Spleen (tissue), 11 donors: ENCODE data around the gene XYLT1. TPM values are rescaled to one million over a fixed set of nuclear protein-coding genes. Genes with fewer than 3 reads are reported as not detected.
A peak's percentile ranks its signal among the peaks of the same experiment; 100 is the strongest.

Source experiments
- DNase-seq: peaks from one replicate; pipeline ENCODE4 v3.0.0-alpha.2; 2020
- H3K27ac ChIP-seq, 8 donors: fragments of 200-600 bp; sonication (generic) in 7 of 8; 1 replicate in 4 of 8; 2 replicates in 4 of 8; pipeline versions ENCODE4 v1.5.0 to v1.8.0; 2016 to 2021; ENCODE audit warnings: inconsistent platforms in 4 of 8, mild to moderate bottlenecking in 4 of 8, moderate library complexity in 1 of 8
- H3K27me3 ChIP-seq, 7 donors: fragments of 200-600 bp; sonication (generic) in 6 of 7; replicated peaks in 1 of 7; 1 replicate in 4 of 7; 2 replicates in 3 of 7; pipeline versions ENCODE4 v1.5.0 to v1.8.0; 2016 to 2021; ENCODE audit warnings: inconsistent platforms in 3 of 7, mild to moderate bottlenecking in 1 of 7
- H3K36me3 ChIP-seq, 6 donors: fragments of 200-600 bp; sonication (generic) in 5 of 6; 1 replicate in 4 of 6; 2 replicates in 2 of 6; pipeline versions ENCODE4 v1.5.0 to v1.8.0; 2016 to 2021; ENCODE audit warnings: inconsistent platforms in 2 of 6
- H3K4me1 ChIP-seq, 6 donors: fragments of 200-600 bp; sonication (generic) in 5 of 6; 1 replicate in 3 of 6; 2 replicates in 3 of 6; pipeline versions ENCODE4 v1.5.0 to v1.8.0; 2016 to 2021; ENCODE audit warnings: inconsistent platforms in 3 of 6
- H3K4me3 ChIP-seq, 8 donors: fragments of 200-600 bp; sonication (generic) in 7 of 8; 1 replicate in 4 of 8; 2 replicates in 4 of 8; pipeline versions ENCODE4 v1.5.0 to v1.8.0; 2016 to 2021; ENCODE audit warnings: inconsistent platforms in 4 of 8, mild to moderate bottlenecking in 4 of 8, moderate library complexity in 2 of 8
- H3K9me3 ChIP-seq, 8 donors: fragments of 200-600 bp; sonication (generic) in 7 of 8; 1 replicate in 4 of 8; 2 replicates in 4 of 8; pipeline versions ENCODE4 v1.5.0 to v1.8.0; 2016 to 2021; ENCODE audit warnings: inconsistent platforms in 4 of 8
- POLR2A ChIP-seq, 3 donors: fragments of 450-650 bp; IDR thresholded peaks; one replicate each; pipeline ENCODE4 v1.5.1; 2017; ENCODE audit warnings: antibody characterized with exemption in 3 of 3, mild to moderate bottlenecking in 1 of 3
- POLR2AphosphoS5 ChIP-seq, 3 donors: sonication (generic); formaldehyde crosslinking; IDR thresholded peaks; one replicate each; pipeline ENCODE4 v1.5.1; 2017; ENCODE audit warnings: antibody characterized with exemption in 3 of 3
- WGBS, 5 donors: extraction: QIAGEN DNeasy Blood & Tissue Kit in 3 of 5; methylation state at CpG; one replicate each; pipeline versions ENCODE4 v1.1.5 to v1.1.7; 2013 to 2018; 5-methylcytosine and 5-hydroxymethylcytosine counted together
- intact Hi-C: fragments of 100-400 bp; cut with DNase I; formaldehyde crosslinking; loops from one replicate; pipeline ENCODE4 v1.15.0; 2023; ENCODE audit warnings: low total_unique reads
- polyA plus RNA-seq, 3 donors: library from polyadenylated mRNA; stranded (reverse); fragments of 200-250 nt; gene quantifications; one replicate each; pipeline ENCODE4 v1.2.1, GENCODE V29; 2013
- total RNA-seq, 7 donors: library from RNA; depleted of rRNA in 3 of 7; stranded (reverse); fragments of >200 nt in 3 of 7; fragmentation: NEBNext Ultra II Directional in 4 of 7; extraction: Animal tissue kit (Norgen Biotek cat#: 25700) in 4 of 7; gene quantifications; one replicate each; pipeline versions ENCODE4 v1.1.0 to v1.2.1, GENCODE V29; 2016 to 2021
- TF ChIP-seq, protein P1 (sequence below), 11 experiments: fragments of 200-600 bp in 7 of 11; fragments of 450-650 bp in 4 of 11; sonication (generic) in 4 of 11; IDR thresholded peaks in 8 of 11; conservative IDR thresholded peaks in 3 of 11; 1 replicate in 7 of 11; 2 replicates in 4 of 11; pipeline versions ENCODE4 v1.4.0 to v1.8.0; 2016 to 2021; ENCODE audit warnings: antibody characterized with exemption in 11 of 11, inconsistent platforms in 4 of 11, mild to moderate bottlenecking in 1 of 11
- donor health status: healthy with polysubstance abuse.
- donor health status: DM: no; HTN: no; CAD: no; lungs with moderate emphysema.
- donor health status: DM: no; HTN: no; CAD: no.
- donor health status: Bipolar disorder and iron deficiency.
- donor health status: healthy.
- donor health status: DM: no; HTN: no; CAD: no.
- donor health status: DM: yes; HTN: yes; CAD: no.

The XYLT1 gene
- total and polyA plus RNA-seq, 10 donors, result 2.1 to 40.7 (median 23.5) TPM

DNA sequence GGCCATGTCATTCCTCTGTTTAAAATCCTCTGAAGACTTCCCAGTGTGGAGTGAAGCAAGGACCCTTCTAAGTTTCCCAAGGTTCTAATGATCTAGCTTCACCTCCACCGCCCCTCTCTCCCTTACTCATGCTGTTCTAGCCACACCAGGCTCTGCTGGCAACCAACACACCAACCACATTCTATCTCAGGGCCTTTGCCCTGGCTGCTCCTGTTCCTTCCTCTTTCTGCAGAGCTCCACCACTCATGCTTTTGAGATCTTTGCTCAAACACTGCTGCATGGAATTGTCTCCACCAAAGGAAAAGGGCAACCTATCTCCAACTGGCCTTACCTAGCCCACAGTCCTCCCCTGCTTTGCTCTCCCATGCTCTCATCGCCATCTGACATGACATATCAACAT lies 128.7 kb downstream of the XYLT1 start:
- DNase-seq, result no peak
- TF ChIP-seq, protein P1, sequence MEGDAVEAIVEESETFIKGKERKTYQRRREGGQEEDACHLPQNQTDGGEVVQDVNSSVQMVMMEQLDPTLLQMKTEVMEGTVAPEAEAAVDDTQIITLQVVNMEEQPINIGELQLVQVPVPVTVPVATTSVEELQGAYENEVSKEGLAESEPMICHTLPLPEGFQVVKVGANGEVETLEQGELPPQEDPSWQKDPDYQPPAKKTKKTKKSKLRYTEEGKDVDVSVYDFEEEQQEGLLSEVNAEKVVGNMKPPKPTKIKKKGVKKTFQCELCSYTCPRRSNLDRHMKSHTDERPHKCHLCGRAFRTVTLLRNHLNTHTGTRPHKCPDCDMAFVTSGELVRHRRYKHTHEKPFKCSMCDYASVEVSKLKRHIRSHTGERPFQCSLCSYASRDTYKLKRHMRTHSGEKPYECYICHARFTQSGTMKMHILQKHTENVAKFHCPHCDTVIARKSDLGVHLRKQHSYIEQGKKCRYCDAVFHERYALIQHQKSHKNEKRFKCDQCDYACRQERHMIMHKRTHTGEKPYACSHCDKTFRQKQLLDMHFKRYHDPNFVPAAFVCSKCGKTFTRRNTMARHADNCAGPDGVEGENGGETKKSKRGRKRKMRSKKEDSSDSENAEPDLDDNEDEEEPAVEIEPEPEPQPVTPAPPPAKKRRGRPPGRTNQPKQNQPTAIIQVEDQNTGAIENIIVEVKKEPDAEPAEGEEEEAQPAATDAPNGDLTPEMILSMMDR (IDR thresholded peaks at IDR 0.05 in 8 of 11, conservative IDR thresholded peaks at IDR 0.05 in 3 of 11), result no peak
- no peak for TF ChIP-seq POLR2A (IDR thresholded peaks at IDR 0.05)
- peak in 1 of 3 donors; percentile 31 for TF ChIP-seq POLR2AphosphoS5 (IDR thresholded peaks at IDR 0.05)
- H3K27ac ChIP-seq, result peak overlapping the region in 5 of 8 donors; percentile 9 to 67 (median 57)
- WGBS, 5 donors, result 46 to 77% (median 58%) methylated on average over 2 of the region's 2 CpGs
- H3K4me3 ChIP-seq, result no peak overlapping the region
- H3K9me3 ChIP-seq, result no peaks in the 10 kb centered on the region
- H3K36me3 ChIP-seq, result no peaks in the 10 kb centered on the region
- intact Hi-C loops, result no loop called here
- H3K27me3 ChIP-seq, result no peaks in the 10 kb centered on the region
- peaks cover 23 to 77% (median 65%) of the 10 kb centered on the region in 6 donors for H3K4me1 ChIP-seq

DNA sequence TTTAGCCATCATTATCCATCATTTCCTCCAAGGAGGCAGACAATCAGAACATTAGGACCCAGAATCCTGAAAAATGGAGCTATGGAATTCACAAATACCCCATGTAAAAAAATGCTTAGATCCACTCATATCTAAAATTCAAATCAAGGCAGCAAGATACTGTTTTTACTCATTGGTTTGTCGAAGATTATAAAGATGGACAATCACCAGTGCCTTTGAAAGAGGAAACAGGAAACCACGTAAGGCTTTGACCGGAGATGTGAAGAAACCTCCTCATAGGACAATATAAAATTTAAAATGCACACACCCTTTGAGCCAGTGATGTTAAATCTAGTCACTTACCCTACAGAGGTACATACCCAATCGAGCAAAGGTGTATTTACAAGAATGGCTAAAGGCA lies 130.0 kb downstream of the XYLT1 start:
- no peak overlapping the region for H3K4me3 ChIP-seq
- intact Hi-C loops, result no loop called here
- H3K4me1 ChIP-seq, result peaks cover 20 to 75% (median 53%) of the 10 kb centered on the region in 6 donors
- DNase-seq, result no peak
- WGBS, 5 donors, result 26 to 44% (median 30%) methylated on average over 4 of the region's 4 CpGs
- TF ChIP-seq, protein P1 (IDR thresholded peaks at IDR 0.05 in 8 of 11, conservative IDR thresholded peaks at IDR 0.05 in 3 of 11), result no peak
- no peaks in the 10 kb centered on the region for H3K27me3 ChIP-seq
- no peaks in the 10 kb centered on the region for H3K9me3 ChIP-seq
- no peaks in the 10 kb centered on the region for H3K36me3 ChIP-seq
- H3K27ac ChIP-seq, result peak overlapping the region in 3 of 8 donors; percentile 2 to 67 (median 32)

DNA sequence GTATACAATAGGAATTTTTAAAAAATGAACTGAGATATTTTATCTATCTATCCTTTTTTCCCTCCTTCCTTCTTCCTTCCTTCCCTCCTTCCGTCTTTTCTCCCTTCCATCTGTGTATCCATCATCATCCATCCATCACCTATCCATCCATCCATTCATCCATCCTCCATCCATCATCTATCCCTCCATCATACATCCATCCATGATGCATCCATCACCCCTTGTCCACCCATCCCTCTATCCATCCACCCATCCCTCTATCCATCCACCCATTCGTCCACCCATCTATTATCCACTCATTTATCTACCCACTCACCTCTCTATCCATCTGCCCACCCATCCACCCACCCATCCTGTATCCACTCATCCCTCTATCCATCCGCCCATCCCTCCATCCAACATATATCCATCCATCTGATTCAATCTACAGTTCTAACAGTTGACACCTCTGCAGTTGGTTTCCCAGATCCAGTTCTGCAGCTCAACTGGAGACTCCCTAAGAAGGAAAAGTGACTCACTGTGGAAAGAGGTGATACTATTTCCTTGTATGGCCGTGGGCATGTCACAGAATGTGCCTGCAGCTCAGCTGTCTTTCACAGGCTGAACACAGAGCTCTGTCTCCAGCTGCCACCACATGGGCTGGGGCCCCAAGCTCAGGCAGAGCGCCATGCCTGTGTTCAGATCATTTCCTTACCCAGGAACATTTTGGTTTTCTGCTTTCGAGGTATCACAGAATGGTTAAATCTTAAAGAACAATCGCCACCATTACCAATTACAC lies 130.8 kb downstream of the XYLT1 start:
- no peak overlapping the region for H3K4me3 ChIP-seq
- no peak for DNase-seq
- no peaks in the 10 kb centered on the region for H3K27me3 ChIP-seq
- TF ChIP-seq POLR2A (IDR thresholded peaks at IDR 0.05), result no peak
- no peak for TF ChIP-seq POLR2AphosphoS5 (IDR thresholded peaks at IDR 0.05)
- TF ChIP-seq, protein P1 (IDR thresholded peaks at IDR 0.05 in 8 of 11, conservative IDR thresholded peaks at IDR 0.05 in 3 of 11), result no peak
- 64 to 76% (median 73%) methylated on average over 7 of the region's 7 CpGs for WGBS, 5 donors
- no peaks in the 10 kb centered on the region for H3K36me3 ChIP-seq
- intact Hi-C loops, result no loop called here
- H3K4me1 ChIP-seq, result peaks cover 20 to 68% (median 46%) of the 10 kb centered on the region in 6 donors
- peak overlapping the region in 3 of 8 donors; percentile 2 to 67 (median 32) for H3K27ac ChIP-seq
- H3K9me3 ChIP-seq, result no peaks in the 10 kb centered on the region

DNA sequence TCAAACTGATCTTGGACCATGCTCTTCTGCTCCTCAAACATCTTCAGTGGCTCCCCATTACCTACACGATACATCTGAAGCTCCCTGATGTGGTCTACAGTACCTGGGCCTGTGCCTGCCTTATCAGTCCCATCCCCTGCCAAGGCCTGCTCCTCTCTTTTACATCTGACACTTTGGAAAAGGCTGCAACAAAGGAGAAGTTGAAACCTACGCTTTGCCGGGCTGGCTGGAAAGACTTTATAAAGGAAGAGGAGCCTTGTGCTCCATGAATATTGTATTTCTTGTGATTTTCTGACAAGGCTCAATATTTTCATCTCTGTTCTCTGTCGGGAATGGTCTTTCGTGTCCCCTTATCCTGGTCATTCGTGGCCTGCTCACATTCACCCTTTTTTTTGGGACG lies 132.5 kb downstream of the XYLT1 start:
- TF ChIP-seq, protein P1 (IDR thresholded peaks at IDR 0.05 in 8 of 11, conservative IDR thresholded peaks at IDR 0.05 in 3 of 11), result no peak
- TF ChIP-seq POLR2AphosphoS5 (IDR thresholded peaks at IDR 0.05), result no peak
- WGBS, 5 donors, result 89 to 94% (median 92%) methylated on average over 7 of the region's 7 CpGs

More for the DNA sequence above, 132.5 kb downstream of the XYLT1 start:
- Histone ChIP-seq H3K27ac (no peak overlapping the region), H3K4me1 (peaks cover 12 to 64% (median 31%) of the 10 kb centered on the region in 6 donors), H3K9me3 (no peaks in the 10 kb centered on the region), H3K36me3 (no peaks in the 10 kb centered on the region), H3K4me3 (no peak overlapping the region), H3K27me3 (no peaks in the 10 kb centered on the region)
- DNase-seq, result no peak
- intact Hi-C loops, result no loop called here
